Suprapubic skin (tissue), 4 donors: Measurements from ENCODE around the gene RNGTT.

Source experiments
- POLR2A ChIP-seq, 2 donors: fragments of 450-650 bp; IDR thresholded peaks; one replicate each; pipeline ENCODE4 v1.6.1; 2017; ENCODE audit warnings: antibody characterized with exemption in 2 of 2, mild to moderate bottlenecking in 2 of 2, moderate library complexity in 2 of 2
- POLR2AphosphoS5 ChIP-seq, 3 donors: sonication (generic); formaldehyde crosslinking; IDR thresholded peaks; one replicate each; pipeline ENCODE4 v1.6.1; 2017; ENCODE audit warnings: antibody characterized with exemption in 3 of 3
- TF ChIP-seq, protein P1 (sequence below), 2 donors: fragments of 200-600 bp in 1 of 2; fragments of 450-650 bp in 1 of 2; sonication (generic) in 1 of 2; IDR thresholded peaks; one replicate each; pipeline ENCODE4 v1.5.1; 2016 to 2019; ENCODE audit warnings: antibody characterized with exemption in 2 of 2, mild to moderate bottlenecking in 1 of 2, moderate library complexity in 1 of 2

DNA sequence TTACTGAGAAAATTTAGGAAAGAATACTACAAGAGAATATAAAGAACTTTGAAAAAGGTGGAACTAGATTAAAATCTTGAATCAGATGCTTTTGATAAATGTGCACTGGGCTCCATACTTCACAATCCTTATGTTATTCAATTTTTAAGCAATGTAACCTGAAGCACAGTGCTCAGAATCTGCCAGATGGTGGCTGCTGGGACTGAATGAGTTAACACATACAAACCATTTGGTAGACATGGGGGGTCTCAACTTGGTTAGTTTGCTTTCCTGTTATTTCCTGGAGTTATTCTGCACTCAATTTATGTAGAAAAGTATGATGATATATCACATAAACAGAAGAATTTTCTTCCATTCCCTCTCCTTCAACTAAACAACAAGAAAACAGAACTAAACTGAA is 326.5 kb downstream of the RNGTT start:
- TF ChIP-seq POLR2AphosphoS5 (IDR thresholded peaks at IDR 0.05) (no peak), POLR2A (IDR thresholded peaks at IDR 0.05) (no peak)
- TF ChIP-seq, protein P1, sequence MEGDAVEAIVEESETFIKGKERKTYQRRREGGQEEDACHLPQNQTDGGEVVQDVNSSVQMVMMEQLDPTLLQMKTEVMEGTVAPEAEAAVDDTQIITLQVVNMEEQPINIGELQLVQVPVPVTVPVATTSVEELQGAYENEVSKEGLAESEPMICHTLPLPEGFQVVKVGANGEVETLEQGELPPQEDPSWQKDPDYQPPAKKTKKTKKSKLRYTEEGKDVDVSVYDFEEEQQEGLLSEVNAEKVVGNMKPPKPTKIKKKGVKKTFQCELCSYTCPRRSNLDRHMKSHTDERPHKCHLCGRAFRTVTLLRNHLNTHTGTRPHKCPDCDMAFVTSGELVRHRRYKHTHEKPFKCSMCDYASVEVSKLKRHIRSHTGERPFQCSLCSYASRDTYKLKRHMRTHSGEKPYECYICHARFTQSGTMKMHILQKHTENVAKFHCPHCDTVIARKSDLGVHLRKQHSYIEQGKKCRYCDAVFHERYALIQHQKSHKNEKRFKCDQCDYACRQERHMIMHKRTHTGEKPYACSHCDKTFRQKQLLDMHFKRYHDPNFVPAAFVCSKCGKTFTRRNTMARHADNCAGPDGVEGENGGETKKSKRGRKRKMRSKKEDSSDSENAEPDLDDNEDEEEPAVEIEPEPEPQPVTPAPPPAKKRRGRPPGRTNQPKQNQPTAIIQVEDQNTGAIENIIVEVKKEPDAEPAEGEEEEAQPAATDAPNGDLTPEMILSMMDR (IDR thresholded peaks at IDR 0.05), result no peak
